Mononuclear cell (primary cell): Measurements from ENCODE around the gene GDF15. TPM values are rescaled to one million over a fixed set of nuclear protein-coding genes. Genes with fewer than 3 reads are reported as not detected.
"Not testable (repeated sequence)": the region's sequence is repeated elsewhere in the genome, so short reads cannot be mapped to it uniquely, and the experiment has no call there.

Source experiments
- H3K27me3 ChIP-seq: 2 replicates; pipeline ENCODE4 v1.6.0; 2011; ENCODE audit warnings: low read length, control low read depth; ENCODE audit not compliant: insufficient read depth
- H3K4me1 ChIP-seq: 2 replicates; pipeline ENCODE4 v1.5.1; 2011; ENCODE audit warnings: mild to moderate bottlenecking, low read length, control low read depth; ENCODE audit not compliant: insufficient read depth
- H3K4me3 ChIP-seq: 2 replicates; pipeline ENCODE4 v1.5.1; 2011; ENCODE audit warnings: mild to moderate bottlenecking, low read length, moderate library complexity
- H3K9me3 ChIP-seq: 2 replicates; pipeline ENCODE4 v1.5.1; 2011; ENCODE audit warnings: low read depth, mild to moderate bottlenecking, control low read depth, low read length
- total RNA-seq: library from RNA; depleted of rRNA; stranded (reverse); fragments of >200 nt; gene quantifications from one replicate; pipeline ENCODE4 v1.2.3, GENCODE V29; 2012

Gene GDF15
- total RNA-seq, 1 donor = not detected

GRCh38 chr19:18393836-18394235 is 7.9 kb downstream of the GDF15 start:
- Histone ChIP-seq H3K4me3 (peak overlapping the region; percentile 81), H3K27me3 (no peaks in the 10 kb centered on the region)

GRCh38 chr19:18396471-18397241 is 10.7 kb downstream of the GDF15 start:
- H3K4me1 ChIP-seq = peaks cover 82% of the 10 kb centered on the region
- H3K4me3 ChIP-seq = peak overlapping the region; percentile 81
- no peaks in the 10 kb centered on the region for H3K9me3 ChIP-seq
- no peaks in the 10 kb centered on the region for H3K27me3 ChIP-seq

More at GRCh38 chr19:18393836-18394235, 7.9 kb downstream of the GDF15 start:
- Histone ChIP-seq H3K4me1 (peaks cover 86% of the 10 kb centered on the region), H3K9me3 (no peaks in the 10 kb centered on the region)

GRCh38 chr19:18397242-18398202 is 11.6 kb downstream of the GDF15 start, which contains the start of gene LRRC25:
Gene LRRC25 (minus strand): TSS chr19:18397622. CDS start chr19:18396963, 659 bp downstream.
- Histone ChIP-seq H3K4me1 (peaks cover 82% of the 10 kb centered on the region), H3K27me3 (no peaks in the 10 kb centered on the region), H3K9me3 (no peaks in the 10 kb centered on the region), H3K4me3 (peak within 1 kb of the TSS; percentile 81)

- no peaks in the 10 kb centered on the region for H3K9me3 ChIP-seq
- H3K27me3 ChIP-seq = no peaks in the 10 kb centered on the region
- peaks cover 80% of the 10 kb centered on the region for H3K4me1 ChIP-seq
- no peak overlapping the region for H3K4me3 ChIP-seq
Measured at GRCh38 chr19:18399008-18399407, 13.1 kb downstream of the GDF15 start.

- Histone ChIP-seq H3K9me3 (no peaks in the 10 kb centered on the region), H3K4me3 (no peak overlapping the region), H3K4me1 (peaks cover 68% of the 10 kb centered on the region), H3K27me3 (no peaks in the 10 kb centered on the region)
Measured at GRCh38 chr19:18401580-18402112, 15.7 kb downstream of the GDF15 start.

GRCh38 chr19:18402455-18403248 is 16.7 kb downstream of the GDF15 start:
- H3K4me1 ChIP-seq = peaks cover 58% of the 10 kb centered on the region
- not testable (repeated sequence) for H3K9me3 ChIP-seq, H3K27me3 ChIP-seq, H3K4me3 ChIP-seq

- H3K4me1 ChIP-seq = peaks cover 43% of the 10 kb centered on the region
- H3K27me3 ChIP-seq, H3K9me3 ChIP-seq, H3K4me3 ChIP-seq: not testable (repeated sequence)
Measured at GRCh38 chr19:18405754-18406153, 19.8 kb downstream of the GDF15 start.

GRCh38 chr19:18406749-18407148 is 20.8 kb downstream of the GDF15 start:
- H3K27me3 ChIP-seq = no peaks in the 10 kb centered on the region

GRCh38 chr19:18408053-18408476 is 22.1 kb downstream of the GDF15 start:
- Histone ChIP-seq H3K4me3 (no peak overlapping the region), H3K9me3 (no peaks in the 10 kb centered on the region), H3K27me3 (no peaks in the 10 kb centered on the region), H3K4me1 (peaks cover 20% of the 10 kb centered on the region)

More at GRCh38 chr19:18406749-18407148, 20.8 kb downstream of the GDF15 start:
- H3K4me3 ChIP-seq = no peak overlapping the region
- no peaks in the 10 kb centered on the region for H3K9me3 ChIP-seq
- peaks cover 33% of the 10 kb centered on the region for H3K4me1 ChIP-seq

- H3K27me3 ChIP-seq = no peaks in the 10 kb centered on the region
- peaks cover 47% of the 10 kb centered on the region for H3K4me1 ChIP-seq
- H3K4me3 ChIP-seq = no peak overlapping the region
- no peaks in the 10 kb centered on the region for H3K9me3 ChIP-seq
Measured at GRCh38 chr19:18412610-18413239, 26.8 kb downstream of the GDF15 start.

GRCh38 chr19:18414504-18415177 is 28.7 kb downstream of the GDF15 start:
- Histone ChIP-seq H3K9me3 (no peaks in the 10 kb centered on the region), H3K27me3 (no peaks in the 10 kb centered on the region), H3K4me1 (peaks cover 55% of the 10 kb centered on the region), H3K4me3 (no peak overlapping the region)

GRCh38 chr19:18415178-18415867 is 29.4 kb downstream of the GDF15 start:
- no peaks in the 10 kb centered on the region for H3K27me3 ChIP-seq

GRCh38 chr19:18416778-18417249 is 30.9 kb downstream of the GDF15 start:
- Histone ChIP-seq H3K27me3 (no peaks in the 10 kb centered on the region), H3K4me3 (peak overlapping the region; percentile 30)

More at GRCh38 chr19:18415178-18415867, 29.4 kb downstream of the GDF15 start:
- Histone ChIP-seq H3K4me1 (peaks cover 61% of the 10 kb centered on the region), H3K9me3 (no peaks in the 10 kb centered on the region), H3K4me3 (peak overlapping the region; percentile 12)

More at GRCh38 chr19:18416778-18417249, 30.9 kb downstream of the GDF15 start:
- Histone ChIP-seq H3K4me1 (peaks cover 72% of the 10 kb centered on the region), H3K9me3 (no peaks in the 10 kb centered on the region)
